AG04449 (cell line): ENCODE results near the gene PPARG.
"Not testable (repeated sequence)": the region's sequence is repeated elsewhere in the genome, so short reads cannot be mapped to it uniquely, and the experiment has no call there.

Source experiments
- CTCF ChIA-PET: fragments of 350-600 bp; formaldehyde crosslinking; extraction: SDS; loops from one replicate; lab custom pipeline; 2021; ENCODE audit warnings: antibody characterized with exemption; lab: Yijun Ruan, JAX
- POLR2A ChIA-PET: fragments of 400-600, 350-600 bp; formaldehyde crosslinking; extraction: SDS; loops from one replicate; lab custom pipeline; 2020; ENCODE audit warnings: antibody characterized with exemption, inconsistent platforms; lab: Yijun Ruan, JAX
- DNase-seq: peaks from one replicate; pipeline ENCODE4 v3.0.0-alpha.2; 2010; ENCODE audit warnings: low read depth, low spot score
- H3K4me3 ChIP-seq: 2 replicates; pipeline ENCODE4 v1.5.1; 2011; ENCODE audit warnings: low read depth, mild to moderate bottlenecking, control low read depth, low read length
- TF ChIP-seq, protein P1 (sequence below): IDR thresholded peaks from one replicate; pipeline ENCODE4 v1.5.1; 2011; ENCODE audit warnings: mild to moderate bottlenecking, moderate library complexity, low read length, control low read depth, inconsistent platforms; ENCODE audit not compliant: insufficient read depth; ENCODE audit errors: missing control alignments

Gene PPARG

DNA sequence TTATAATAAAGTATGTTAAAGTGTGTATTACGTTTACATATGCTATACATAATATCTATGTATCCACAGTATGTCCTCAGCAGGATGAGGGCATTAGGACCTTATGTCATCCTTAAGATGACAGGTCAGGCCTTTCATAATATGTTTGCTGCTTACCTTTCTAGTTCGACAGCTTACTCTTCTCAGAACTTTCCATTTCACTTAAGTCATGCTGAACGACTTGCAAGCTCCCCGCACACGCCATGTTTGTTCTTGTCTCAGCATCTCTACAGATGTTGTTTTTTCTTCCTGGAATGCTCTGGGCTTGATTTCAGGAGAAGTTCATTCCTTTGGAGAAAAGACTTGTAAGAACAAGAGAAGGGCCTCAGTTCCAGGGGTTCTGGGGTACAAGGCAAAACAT lies 36.0 kb upstream of the PPARG start:
- ChIA-PET POLR2A (no interaction called here), CTCF (interaction anchor here (1.4 kb wide), 1 partner anchor 21 kb away, joined by 3 read pairs; no protein-coding TSS in a partner anchor)
- TF ChIP-seq, protein P1, sequence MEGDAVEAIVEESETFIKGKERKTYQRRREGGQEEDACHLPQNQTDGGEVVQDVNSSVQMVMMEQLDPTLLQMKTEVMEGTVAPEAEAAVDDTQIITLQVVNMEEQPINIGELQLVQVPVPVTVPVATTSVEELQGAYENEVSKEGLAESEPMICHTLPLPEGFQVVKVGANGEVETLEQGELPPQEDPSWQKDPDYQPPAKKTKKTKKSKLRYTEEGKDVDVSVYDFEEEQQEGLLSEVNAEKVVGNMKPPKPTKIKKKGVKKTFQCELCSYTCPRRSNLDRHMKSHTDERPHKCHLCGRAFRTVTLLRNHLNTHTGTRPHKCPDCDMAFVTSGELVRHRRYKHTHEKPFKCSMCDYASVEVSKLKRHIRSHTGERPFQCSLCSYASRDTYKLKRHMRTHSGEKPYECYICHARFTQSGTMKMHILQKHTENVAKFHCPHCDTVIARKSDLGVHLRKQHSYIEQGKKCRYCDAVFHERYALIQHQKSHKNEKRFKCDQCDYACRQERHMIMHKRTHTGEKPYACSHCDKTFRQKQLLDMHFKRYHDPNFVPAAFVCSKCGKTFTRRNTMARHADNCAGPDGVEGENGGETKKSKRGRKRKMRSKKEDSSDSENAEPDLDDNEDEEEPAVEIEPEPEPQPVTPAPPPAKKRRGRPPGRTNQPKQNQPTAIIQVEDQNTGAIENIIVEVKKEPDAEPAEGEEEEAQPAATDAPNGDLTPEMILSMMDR: no peak
- no peak for DNase-seq
- no peak overlapping the region for H3K4me3 ChIP-seq

DNA sequence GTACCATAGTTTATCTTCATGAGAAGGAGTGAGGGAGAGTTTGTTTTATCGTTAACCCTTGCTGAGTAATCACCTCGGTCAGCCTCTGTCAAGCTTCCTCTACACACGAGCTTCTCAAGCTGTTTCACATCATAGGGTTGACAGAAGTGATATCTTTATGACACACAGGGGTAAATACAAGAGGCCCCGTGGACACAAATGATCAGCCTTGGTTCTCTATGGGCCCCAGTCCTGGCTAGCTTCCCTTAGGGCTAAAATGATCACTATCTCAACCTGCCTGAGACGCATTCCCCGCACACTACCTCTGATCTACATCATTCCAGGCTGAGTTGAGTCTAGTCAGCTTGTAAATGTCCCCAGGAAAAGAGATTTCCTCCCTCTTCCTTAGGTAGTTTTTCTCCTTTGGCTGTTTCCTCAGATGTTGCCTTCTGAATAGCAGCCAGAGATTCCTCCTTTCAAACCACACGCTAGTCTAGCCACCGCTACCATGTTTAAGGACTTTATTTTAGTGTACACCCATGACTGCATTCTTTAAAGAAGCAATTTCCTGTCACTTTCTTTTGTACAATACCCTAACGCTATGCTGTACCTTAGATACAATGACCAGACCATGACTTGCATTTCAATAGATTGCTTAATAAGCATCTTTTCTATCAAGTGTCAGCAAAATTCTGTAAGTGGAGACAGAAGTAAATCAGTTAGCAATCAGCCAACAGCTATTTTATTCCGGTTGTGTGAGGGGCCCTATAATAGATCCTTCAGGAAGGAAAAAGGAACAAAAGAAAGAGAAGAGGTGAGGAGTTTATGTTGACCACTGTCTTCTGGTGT lies 35.1 kb upstream of the PPARG start:
- ChIA-PET POLR2A (no interaction called here), CTCF (interaction anchor here (1.3 to 1.4 kb wide), 2 partner anchors 20 to 226 kb away, joined by 3 read pairs; no protein-coding TSS in a partner anchor)
- DNase-seq: no peak
- TF ChIP-seq, protein P1: no peak
- H3K4me3 ChIP-seq: no peak overlapping the region

DNA sequence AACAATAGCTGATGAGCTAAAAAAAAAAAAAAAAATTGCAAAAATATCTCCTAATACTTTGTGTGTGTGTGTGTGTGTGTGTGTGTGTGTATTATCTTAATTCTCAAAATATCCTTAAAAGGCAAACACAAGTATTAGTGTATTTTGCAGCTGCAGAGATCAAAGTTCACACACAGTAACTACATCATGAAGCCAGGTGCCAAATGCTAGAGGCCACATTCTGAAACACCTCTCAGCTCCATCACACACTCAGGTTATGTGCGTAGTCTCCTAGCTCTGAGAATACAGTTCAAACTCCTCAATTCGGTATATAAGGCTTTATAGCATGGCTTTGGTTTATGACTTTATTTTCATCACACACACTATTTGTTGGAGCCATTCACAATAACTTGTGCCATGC lies 33.5 kb upstream of the PPARG start:
- TF ChIP-seq, protein P1: no peak
- CTCF ChIA-PET: no interaction called here
- H3K4me3 ChIP-seq: no peak overlapping the region
- POLR2A ChIA-PET: no interaction called here
- DNase-seq: no peak

DNA sequence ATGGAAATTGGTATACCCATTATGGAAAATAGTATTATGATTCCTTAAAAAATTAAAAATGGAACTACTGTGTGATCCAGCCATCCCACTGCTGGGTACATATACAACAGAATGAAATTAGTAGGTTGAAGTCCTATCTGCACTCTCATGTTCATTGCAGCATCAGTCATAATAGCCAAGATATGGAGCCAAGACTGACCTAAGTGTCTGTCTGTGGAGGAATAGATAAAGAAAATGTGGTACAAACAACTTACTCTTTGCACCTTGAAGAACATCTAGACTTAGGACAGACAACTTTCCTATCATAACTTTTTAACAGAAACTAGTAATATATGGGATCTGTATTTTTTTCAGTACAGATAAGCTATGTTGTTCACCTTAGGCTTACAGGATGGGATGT lies 30.0 kb upstream of the PPARG start:
- TF ChIP-seq, protein P1: no peak
- H3K4me3 ChIP-seq: no peak overlapping the region
- DNase-seq: no peak
- CTCF ChIA-PET: no interaction called here
- POLR2A ChIA-PET: no interaction called here

DNA sequence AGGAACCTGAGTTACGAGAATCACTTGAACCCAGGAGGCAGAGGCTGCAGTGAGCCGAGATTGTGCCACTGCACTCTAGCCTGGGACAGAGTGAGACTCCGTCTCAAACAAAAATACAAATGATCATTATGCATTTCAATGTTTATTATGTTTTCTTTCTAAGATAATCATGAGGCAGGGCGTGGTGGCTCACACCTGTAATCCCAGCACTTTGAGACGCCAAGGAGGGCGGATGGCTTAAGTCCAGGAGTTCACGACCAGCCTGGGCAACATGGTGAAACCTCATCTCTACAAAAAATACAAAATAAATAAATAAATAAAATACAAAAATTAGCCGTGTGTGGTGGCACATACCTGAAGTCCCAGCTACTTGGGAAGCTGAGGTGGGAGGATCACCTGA lies 26.7 kb upstream of the PPARG start:
- POLR2A ChIA-PET, CTCF ChIA-PET, H3K4me3 ChIP-seq, DNase-seq: not testable (repeated sequence)

DNA sequence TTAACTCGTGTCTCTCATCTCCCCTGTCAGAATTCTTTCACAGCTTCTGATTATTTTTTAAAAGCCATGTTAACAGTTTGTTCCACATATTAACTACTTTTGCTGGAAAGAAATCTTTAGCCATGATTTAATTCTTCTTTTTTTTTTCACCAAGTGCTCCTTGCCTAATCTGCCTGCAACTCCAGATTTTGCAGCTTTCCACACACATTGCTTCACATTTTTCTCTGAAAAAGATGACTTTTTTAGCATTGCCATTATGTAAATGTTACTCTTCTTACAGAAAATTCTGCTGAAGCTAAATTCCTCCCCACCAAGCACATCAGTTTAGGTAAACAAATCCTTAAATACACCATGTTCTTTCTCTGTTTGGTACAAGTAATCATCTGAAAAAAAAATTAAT lies 23.4 kb upstream of the PPARG start:
- ChIA-PET POLR2A (no interaction called here), CTCF (interaction anchor here (2.8 kb wide), 1 partner anchor 214 kb away, joined by 8 read pairs; no protein-coding TSS in a partner anchor)
- TF ChIP-seq, protein P1: no peak
- no peak for DNase-seq
- no peak overlapping the region for H3K4me3 ChIP-seq
